ENCODE data around the gene CNPY4.

DNA sequence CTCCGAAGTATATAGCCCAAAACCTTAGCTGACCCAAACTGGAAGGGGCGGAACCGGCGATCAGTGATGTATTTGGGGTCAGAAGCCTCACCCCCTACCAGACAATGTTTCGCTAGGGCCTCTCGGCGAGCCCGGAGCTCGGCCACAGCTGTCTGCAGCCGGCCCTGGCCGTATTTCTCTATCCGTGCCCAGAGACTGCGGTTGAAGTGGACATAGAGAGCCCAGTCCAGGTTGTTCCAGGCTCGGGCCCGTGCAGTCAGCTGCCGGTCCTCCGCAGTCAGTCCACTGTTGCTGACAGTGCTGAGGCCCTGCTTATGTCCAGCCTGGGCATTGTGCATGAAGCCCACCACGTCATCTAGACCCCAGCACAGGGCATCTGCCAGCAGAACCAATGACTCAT lies 40.6 kb downstream of the CNPY4 start:
- TF ChIP-seq, protein P1, sequence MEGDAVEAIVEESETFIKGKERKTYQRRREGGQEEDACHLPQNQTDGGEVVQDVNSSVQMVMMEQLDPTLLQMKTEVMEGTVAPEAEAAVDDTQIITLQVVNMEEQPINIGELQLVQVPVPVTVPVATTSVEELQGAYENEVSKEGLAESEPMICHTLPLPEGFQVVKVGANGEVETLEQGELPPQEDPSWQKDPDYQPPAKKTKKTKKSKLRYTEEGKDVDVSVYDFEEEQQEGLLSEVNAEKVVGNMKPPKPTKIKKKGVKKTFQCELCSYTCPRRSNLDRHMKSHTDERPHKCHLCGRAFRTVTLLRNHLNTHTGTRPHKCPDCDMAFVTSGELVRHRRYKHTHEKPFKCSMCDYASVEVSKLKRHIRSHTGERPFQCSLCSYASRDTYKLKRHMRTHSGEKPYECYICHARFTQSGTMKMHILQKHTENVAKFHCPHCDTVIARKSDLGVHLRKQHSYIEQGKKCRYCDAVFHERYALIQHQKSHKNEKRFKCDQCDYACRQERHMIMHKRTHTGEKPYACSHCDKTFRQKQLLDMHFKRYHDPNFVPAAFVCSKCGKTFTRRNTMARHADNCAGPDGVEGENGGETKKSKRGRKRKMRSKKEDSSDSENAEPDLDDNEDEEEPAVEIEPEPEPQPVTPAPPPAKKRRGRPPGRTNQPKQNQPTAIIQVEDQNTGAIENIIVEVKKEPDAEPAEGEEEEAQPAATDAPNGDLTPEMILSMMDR (IDR thresholded peaks at IDR 0.05): no peak
- TF ChIP-seq EP300 (IDR thresholded peaks at IDR 0.05): no peak
